Common myeloid progenitor, CD34-positive (primary cell): ENCODE measurements around the gene PICK1. TPM values are rescaled to one million over a fixed set of nuclear protein-coding genes. Genes with fewer than 3 reads are reported as not detected.

Experiments used
- CTCF ChIA-PET: fragments of 350-600 bp; sonication (Branson Sonifier 250); formaldehyde crosslinking; loops from one replicate; lab custom pipeline; 2021; ENCODE audit warnings: antibody characterized with exemption; lab: Charles Lee
- POLR2A ChIA-PET: fragments of 350-600 bp; sonication (Branson Sonifier 250); formaldehyde crosslinking; loops from one replicate; lab custom pipeline; 2021; ENCODE audit warnings: antibody characterized with exemption; lab: Charles Lee
- DNase-seq, 3 donors: peaks; one replicate each; pipeline versions ENCODE4 v3.0.0 to v3.0.0-alpha.2; 2013
- H3K27ac ChIP-seq, 2 experiments: 1 replicate in 1 of 2; 2 replicates in 1 of 2; pipeline ENCODE4 v1.7.0; 2013; ENCODE audit warnings: inconsistent platforms in 2 of 2, low read length in 2 of 2, mild to moderate bottlenecking in 2 of 2, low read depth in 1 of 2, moderate library complexity in 1 of 2; ENCODE audit not compliant: severe bottlenecking in 2 of 2, insufficient read depth in 1 of 2, poor library complexity in 1 of 2
- H3K27me3 ChIP-seq, 5 experiments: replicated peaks in 2 of 5; 1 replicate in 3 of 5; 2 replicates in 2 of 5; pipeline versions ENCODE4 v1.6.1 to v1.7.0; 2013; ENCODE audit warnings: low read length in 4 of 5, mild to moderate bottlenecking in 2 of 5, moderate library complexity in 2 of 5, inconsistent platforms in 1 of 5; ENCODE audit not compliant: insufficient read depth in 5 of 5, control insufficient read depth in 4 of 5
- H3K36me3 ChIP-seq, 4 experiments: 1 replicate in 2 of 4; 2 replicates in 2 of 4; pipeline versions ENCODE4 v1.6.1 to v1.7.0; 2013; ENCODE audit warnings: low read length in 3 of 4, control low read depth in 1 of 4, mild to moderate bottlenecking in 1 of 4; ENCODE audit not compliant: control insufficient read depth in 4 of 4, insufficient read depth in 4 of 4
- H3K4me1 ChIP-seq, 4 experiments: 1 replicate in 3 of 4; 2 replicates in 1 of 4; pipeline versions ENCODE4 v1.6.1 to v1.7.1; 2013; ENCODE audit warnings: low read length in 3 of 4, mild to moderate bottlenecking in 3 of 4, control low read depth in 1 of 4, inconsistent platforms in 1 of 4, moderate library complexity in 1 of 4; ENCODE audit not compliant: control insufficient read depth in 4 of 4, insufficient read depth in 4 of 4; ENCODE audit errors: control extremely low read depth in 1 of 4
- H3K4me3 ChIP-seq, 7 experiments: 1 replicate in 4 of 7; 2 replicates in 3 of 7; pipeline versions ENCODE4 v1.5.1 to v1.7.0; 2013; ENCODE audit warnings: mild to moderate bottlenecking in 7 of 7, low read length in 6 of 7, moderate library complexity in 6 of 7, inconsistent platforms in 2 of 7, low read depth in 2 of 7, control low read depth in 1 of 7; ENCODE audit not compliant: insufficient read depth in 4 of 7, control insufficient read depth in 1 of 7; ENCODE audit errors: extremely low read depth in 1 of 7
- H3K9me3 ChIP-seq, 5 experiments: 1 replicate in 4 of 5; 2 replicates in 1 of 5; pipeline versions ENCODE4 v1.6.1 to v1.7.1; 2013; ENCODE audit warnings: low read length in 4 of 5, mild to moderate bottlenecking in 2 of 5, inconsistent platforms in 1 of 5, low read depth in 1 of 5, moderate library complexity in 1 of 5; ENCODE audit not compliant: control insufficient read depth in 4 of 5, insufficient read depth in 2 of 5; ENCODE audit errors: control extremely low read depth in 1 of 5
- WGBS: methylation state at CpG from one replicate; pipeline ENCODE4 v1.1.5; 2013; ENCODE audit not compliant: insufficient coverage; 5-methylcytosine and 5-hydroxymethylcytosine counted together
- polyA plus RNA-seq: library from polyadenylated mRNA; unstranded; fragments of 120-200 nt; gene quantifications from one replicate; pipeline ENCODE4 v1.2.1, GENCODE V29; 2013

PICK1 gene
- polyA plus RNA-seq: 23.6 TPM

DNA sequence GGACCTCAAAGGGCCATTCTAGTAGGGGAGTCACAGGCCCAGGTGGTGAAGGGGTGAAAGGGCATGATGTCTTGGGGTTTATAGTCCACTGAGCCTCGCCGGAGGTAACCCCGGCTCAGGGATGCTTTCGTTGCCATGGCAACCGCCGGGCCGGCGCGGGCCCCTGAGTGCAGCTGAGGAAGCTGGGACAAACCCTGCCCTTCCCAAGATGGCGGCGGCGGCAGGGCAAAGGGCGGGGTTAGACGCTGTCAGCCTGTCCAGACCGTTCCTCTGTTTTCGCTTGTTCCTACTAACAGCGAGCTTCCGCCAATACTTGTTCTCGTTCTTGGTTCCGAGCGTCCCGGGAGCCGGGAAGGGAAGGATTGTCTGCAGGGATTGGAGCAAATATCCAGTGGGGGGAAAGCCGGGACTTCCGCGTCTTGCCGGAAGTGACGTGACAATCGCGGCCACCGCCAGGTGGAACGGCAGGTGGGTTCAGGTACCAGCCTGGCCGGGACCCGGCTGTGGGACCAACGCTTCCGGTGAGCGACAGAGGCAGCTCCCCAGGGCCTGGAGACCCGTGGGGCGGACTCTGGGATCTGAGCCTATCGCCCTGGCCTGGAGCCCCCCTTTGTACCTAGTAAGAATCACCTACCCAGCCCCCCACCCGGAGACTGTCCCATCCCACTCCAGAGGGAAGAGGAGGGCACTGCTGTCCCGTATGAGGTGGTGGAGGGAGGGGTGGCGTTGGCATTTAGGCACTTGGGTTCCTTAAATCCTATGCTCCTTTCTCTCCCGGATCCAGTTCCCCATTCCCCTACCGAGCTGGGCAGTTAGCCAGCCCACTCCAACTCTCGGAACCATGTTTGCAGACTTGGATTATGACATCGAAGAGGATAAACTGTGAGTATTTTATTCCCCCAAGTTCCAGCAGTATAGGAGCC, at the start of gene PICK1:
TSS of gene PICK1 (plus strand) at position 436 of the 923 bp plus-strand sequence. CDS start at position 842, 406 bp downstream.
- peaks cover 8 to 20% (median 12%) of the 10 kb centered on the region in 4 experiments for H3K36me3 ChIP-seq
- H3K9me3 ChIP-seq: no peaks in the 10 kb centered on the region
- DNase-seq: peak; percentile 72 to 84 (median 77)
- peak within 1 kb of the TSS; percentile 84 to 86 for H3K27ac ChIP-seq
- H3K27me3 ChIP-seq: no peaks in the 10 kb centered on the region
- ChIA-PET CTCF (interaction anchor here (1.0 kb wide), 1 partner anchor 234 kb away, joined by 3 read pairs; no protein-coding TSS in a partner anchor), POLR2A (no interaction called here)
- peaks cover 0 to 14% (median 4%) of the 10 kb centered on the region in 4 experiments for H3K4me1 ChIP-seq
- H3K4me3 ChIP-seq: peak within 1 kb of the TSS; percentile 67 to 97 (median 91)
- WGBS: 0% methylated on average over 25 of the region's 47 CpGs

DNA sequence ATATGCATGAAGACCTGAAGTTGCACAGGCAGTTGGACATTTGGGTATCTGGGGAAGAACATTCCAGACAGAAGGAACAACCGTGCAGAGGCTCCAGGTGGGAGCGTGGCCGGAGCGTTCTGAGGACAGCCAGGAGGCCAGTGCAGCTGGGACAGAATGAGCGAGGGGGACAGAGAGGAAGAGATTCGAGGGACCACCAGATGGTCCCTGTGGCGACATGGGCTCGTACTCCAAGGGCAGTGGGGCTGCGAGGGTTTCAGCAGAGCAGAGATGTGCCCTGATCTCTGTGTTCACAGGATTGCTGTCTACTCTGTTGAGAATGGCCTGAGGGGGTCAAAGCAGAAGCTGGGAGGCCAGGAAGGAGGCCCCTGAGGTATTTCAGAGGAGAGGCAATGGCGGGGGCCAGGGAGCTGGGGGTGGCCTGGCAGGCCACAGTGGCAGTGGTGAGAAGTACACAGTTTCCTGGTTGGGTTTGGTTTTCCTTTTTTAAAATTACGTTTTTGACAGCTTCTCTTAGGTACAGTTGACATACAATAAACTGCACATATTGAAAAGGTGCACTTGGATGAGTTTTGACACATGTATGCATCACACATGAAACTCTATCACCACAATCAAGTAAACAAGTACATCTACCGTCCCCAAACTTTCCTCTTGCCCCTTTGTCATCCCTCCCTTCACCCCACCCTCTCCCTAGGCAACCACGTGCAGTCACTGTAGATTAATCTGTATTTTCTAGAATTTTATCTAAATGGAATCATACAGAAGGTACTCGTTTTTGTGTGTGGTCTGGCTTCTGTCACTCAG, 48.0 kb upstream of the PICK1 start:
- H3K36me3 ChIP-seq: no peaks in the 10 kb centered on the region
- H3K4me3 ChIP-seq: peak overlapping the region in 3 of 7 experiments; percentile 0 to 16 (median 14)
- peak in 1 of 3 donors; percentile 43 for DNase-seq
- CTCF ChIA-PET: interaction anchor here (1.3 kb wide), 1 partner anchor 24 kb away, joined by 3 read pairs; no protein-coding TSS in a partner anchor
- peaks cover 0 to 18% (median 9%) of the 10 kb centered on the region in 4 experiments for H3K4me1 ChIP-seq
- POLR2A ChIA-PET: no interaction called here
- H3K27me3 ChIP-seq: no peaks in the 10 kb centered on the region
- WGBS: 60% methylated on average over 10 of the region's 14 CpGs
- no peaks in the 10 kb centered on the region for H3K9me3 ChIP-seq
- peak overlapping the region in 1 of 2 experiments; percentile 55 for H3K27ac ChIP-seq

DNA sequence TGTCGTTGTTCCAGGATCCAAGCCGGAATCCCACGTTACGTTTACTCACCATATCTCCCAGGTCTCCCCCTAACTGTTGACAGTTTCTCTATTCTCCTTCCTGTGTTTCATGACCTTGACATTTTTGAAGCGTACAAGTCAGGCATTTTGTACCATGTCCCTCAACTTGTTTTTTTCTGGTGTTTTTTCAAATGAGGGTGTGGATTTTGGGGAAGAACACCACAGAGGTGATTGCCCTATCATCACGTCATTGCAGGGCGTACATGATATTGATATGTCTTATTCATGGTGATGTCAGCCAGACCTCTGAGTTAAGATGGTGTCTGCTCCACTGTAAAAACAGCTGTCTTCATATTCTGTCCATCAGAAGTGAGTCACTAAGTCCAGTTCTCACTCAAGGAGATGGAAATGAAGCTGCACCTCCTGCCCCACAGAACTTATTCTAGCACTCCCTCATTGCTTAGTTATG, 44.6 kb upstream of the PICK1 start:
- H3K27ac ChIP-seq: no peak overlapping the region
- no peaks in the 10 kb centered on the region for H3K36me3 ChIP-seq
- no peak for DNase-seq
- H3K4me1 ChIP-seq: peaks cover 0 to 28% (median 15%) of the 10 kb centered on the region in 4 experiments
- CTCF ChIA-PET: interaction anchor here (1.2 kb wide), 1 partner anchor 28 kb away, joined by 3 read pairs; no protein-coding TSS in a partner anchor
- H3K9me3 ChIP-seq: no peaks in the 10 kb centered on the region
- POLR2A ChIA-PET: interaction anchor here (1.0 kb wide), 1 partner anchor 8 kb away, joined by 4 read pairs; no protein-coding TSS in a partner anchor
- H3K4me3 ChIP-seq: no peak overlapping the region
- WGBS: 92% methylated on average over 6 of the region's 7 CpGs
- H3K27me3 ChIP-seq: no peaks in the 10 kb centered on the region

DNA sequence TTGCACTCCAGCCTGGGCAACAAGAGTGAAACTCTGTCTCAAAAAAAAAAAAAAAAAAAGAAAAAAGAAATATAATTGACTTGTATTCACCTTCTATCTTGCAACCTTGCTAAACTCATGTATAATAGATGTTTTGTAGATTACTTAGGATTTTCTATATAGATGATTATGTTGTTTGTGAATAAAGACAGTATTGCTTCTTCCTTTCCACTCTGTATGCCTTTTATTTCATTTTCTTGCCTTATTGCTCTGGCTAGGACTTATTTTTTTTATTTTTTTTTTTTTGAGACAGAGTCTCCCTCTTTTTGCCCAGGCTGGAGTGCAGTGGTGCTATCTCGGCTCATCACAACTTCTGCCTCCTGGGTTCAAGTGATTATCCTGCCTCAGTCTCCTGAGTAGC, 43.1 kb upstream of the PICK1 start:
- POLR2A ChIA-PET: interaction anchor here (0.7 kb wide), 1 partner anchor 30 kb away, joined by 4 read pairs; no protein-coding TSS in a partner anchor
- CTCF ChIA-PET: no interaction called here

DNA sequence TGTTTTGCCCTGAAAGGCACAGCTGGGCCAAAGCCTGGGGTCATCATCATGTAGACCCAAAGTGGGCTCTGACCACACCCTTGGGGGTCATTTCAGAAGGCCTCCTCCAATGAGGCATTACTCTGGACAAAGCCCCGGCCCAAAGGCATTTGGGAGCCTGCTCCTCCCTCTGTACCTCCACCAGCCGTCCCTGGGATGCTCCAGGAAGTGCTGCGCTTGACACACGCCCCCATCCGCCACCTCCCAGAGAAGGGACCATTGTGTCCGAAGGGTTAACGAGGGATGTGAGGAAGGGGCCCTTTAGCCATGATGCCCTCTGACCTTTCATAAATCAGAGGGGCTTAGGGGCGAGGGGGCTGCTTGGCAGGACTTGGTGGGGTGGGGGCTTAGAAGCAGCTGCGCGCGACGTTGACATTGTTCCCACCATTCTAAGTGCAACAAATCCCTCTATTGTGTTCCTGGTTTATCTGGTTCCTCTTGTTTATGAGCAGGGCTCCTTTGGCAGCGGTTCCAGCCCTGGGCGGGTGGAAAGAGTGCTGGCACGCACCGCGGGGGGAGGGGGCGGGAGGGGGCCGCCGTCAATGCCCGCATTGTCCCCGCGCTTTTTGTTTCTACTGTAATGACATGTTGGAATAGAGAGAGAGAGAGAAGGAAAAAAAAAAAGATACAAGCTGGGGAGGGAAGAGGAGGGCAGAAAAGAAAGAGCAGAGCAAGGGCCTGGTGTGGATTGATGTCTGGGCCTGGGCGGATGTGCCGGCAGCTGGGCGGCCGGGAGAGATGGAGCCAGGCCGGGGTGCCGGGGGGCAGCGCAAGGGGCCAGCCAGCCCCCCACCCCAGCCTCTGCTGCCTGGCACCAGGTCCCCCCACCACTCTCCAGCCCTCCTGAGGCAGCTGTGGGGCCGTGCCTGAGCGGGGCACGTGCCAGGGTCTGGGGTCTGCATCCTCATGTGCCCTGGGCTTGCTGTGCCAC, 40.7 kb upstream of the PICK1 start:
- no peaks in the 10 kb centered on the region for H3K27me3 ChIP-seq
- no peak overlapping the region for H3K4me3 ChIP-seq
- H3K4me1 ChIP-seq: peaks cover 0 to 20% (median 11%) of the 10 kb centered on the region in 4 experiments
- CTCF ChIA-PET: no interaction called here
- POLR2A ChIA-PET: no interaction called here
- H3K27ac ChIP-seq: no peak overlapping the region
- no peaks in the 10 kb centered on the region for H3K36me3 ChIP-seq
- no peaks in the 10 kb centered on the region for H3K9me3 ChIP-seq
- DNase-seq: peak; percentile 19 to 27 (median 25)
- WGBS: 89% methylated on average over 25 of the region's 33 CpGs

More for the DNA sequence above, 43.1 kb upstream of the PICK1 start:
- H3K4me1 ChIP-seq: peaks cover 0 to 25% (median 14%) of the 10 kb centered on the region in 4 experiments
- no peak for DNase-seq
- no peak overlapping the region for H3K4me3 ChIP-seq
- H3K27me3 ChIP-seq: no peaks in the 10 kb centered on the region
- no peaks in the 10 kb centered on the region for H3K36me3 ChIP-seq
- no peak overlapping the region for H3K27ac ChIP-seq
- no peaks in the 10 kb centered on the region for H3K9me3 ChIP-seq
- 86% methylated on average over 1 of the region's 1 CpG for WGBS
